ENCODE data around the gene COX5A.
"Not testable (repeated sequence)": the region's sequence is repeated elsewhere in the genome, so short reads cannot be mapped to it uniquely, and the experiment has no call there.

COX5A gene

DNA sequence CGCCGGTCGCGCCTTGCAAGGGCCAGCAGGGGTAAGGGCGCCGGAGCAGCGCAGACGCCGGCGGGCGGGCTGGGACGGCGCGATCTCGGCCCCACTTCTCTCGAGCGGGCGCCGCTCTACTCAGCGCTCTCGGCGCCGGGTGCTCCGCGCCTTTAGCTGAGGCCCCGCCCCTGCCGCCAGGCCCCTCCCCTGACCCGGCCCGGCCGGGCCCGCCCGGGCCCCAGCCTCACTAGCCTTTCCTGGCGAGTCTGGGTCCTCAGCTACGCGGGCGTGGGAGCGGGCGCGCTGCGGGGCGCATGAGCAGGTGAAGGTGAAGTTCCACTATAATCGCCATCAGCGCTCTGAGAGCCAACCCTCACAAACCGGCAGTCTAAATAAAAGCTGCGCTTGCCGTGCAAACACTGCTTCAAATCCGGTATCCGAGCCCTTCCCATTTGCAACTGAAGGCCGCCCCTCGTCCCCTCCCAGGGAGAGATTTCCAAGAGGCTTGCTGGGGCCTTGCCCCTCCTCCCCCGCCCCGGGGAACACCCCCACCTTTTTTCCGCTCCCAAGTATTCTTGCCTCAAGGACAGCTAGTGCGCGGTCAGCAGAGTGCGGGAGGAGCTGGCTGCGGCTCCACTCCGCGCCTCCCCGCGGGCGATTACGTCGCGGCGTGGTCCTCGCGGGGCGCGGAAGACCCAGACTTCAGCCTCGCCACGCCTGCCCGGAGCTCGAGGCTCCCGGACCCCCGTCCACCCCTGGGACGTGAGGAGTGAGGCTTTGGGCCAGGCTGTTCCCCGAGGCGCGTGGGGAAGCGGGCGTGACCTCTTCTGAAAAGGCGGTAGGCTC lies 19.0 kb upstream of the COX5A start, which contains the start of gene RPP25:
RPP25 (minus strand) TSS at position 125 of the 828 bp plus-strand sequence. CDS start 189 bp downstream, outside the sequence.
- Histone ChIP-seq H3K36me3 (ENCODE audit: control insufficient read depth in 2 of 2, insufficient read depth in 2 of 2, low read length in 2 of 2) (no peaks in the 10 kb centered on the region), H3K9ac (ENCODE audit: low read depth in 1 of 2, low read length in 2 of 2) (peak within 1 kb of the TSS; percentile 82 to 90), H3K27me3 (ENCODE audit: control insufficient read depth in 2 of 2, insufficient read depth in 2 of 2, low read length in 2 of 2) (peaks cover 0 to 3% of the 10 kb centered on the region in 2 donors), H3K9me3 (ENCODE audit: control insufficient read depth in 2 of 2, low read length in 2 of 2) (no peaks in the 10 kb centered on the region), H3K27ac (ENCODE audit: low read depth in 2 of 2, low read length in 2 of 2) (peak within 1 kb of the TSS; percentile 90 to 91), H3K4me3 (ENCODE audit: low read length in 2 of 2) (peak within 1 kb of the TSS; percentile 85 to 92), H3K4me1 (ENCODE audit: control insufficient read depth in 2 of 2, insufficient read depth in 2 of 2, low read length in 2 of 2) (peaks cover 37 to 49% of the 10 kb centered on the region in 2 donors)

DNA sequence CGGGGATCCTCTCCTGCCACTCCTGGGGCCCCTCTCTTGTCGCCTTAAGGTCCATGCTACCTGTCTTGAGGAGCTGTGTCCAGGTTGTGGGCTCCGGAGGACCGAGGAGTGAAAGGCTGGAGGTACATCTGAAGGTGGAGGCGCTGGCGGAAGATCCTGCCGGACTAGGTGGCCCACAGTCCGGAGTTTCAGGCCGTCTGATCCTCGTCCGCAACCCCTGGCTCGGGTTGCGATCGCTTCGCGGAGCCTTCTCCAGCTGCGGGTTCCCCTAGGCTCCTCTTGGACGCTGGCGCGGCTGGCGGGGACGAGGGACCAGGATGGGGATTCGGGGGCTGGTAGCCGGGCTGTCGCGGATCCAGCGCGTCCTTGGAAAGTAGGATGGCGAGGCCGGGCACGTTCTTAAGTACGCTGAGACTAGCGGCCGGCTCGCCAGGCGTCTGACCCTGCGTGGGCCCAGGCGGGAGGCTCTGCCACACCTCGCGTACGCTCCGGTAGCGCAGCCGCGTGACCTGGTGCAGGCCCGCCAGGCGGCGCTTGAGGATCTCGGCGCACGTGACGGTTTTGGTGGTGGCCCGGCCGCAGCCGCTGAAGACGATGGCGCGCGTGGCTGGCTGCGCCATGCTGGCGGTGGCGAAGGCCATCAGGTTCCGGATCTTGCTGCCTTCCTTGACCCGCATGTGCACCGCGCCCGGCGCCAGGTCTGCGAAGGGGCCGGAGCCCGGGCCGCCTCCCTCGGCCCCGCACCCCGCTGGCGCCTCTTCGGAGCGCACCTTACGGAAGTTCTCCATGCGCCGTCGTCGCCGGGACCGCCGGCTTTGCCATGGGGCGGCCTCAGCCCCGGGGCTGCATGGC lies 18.1 kb upstream of the COX5A start:
- Histone ChIP-seq H3K27ac (ENCODE audit: low read depth in 2 of 2, low read length in 2 of 2) (peak overlapping the region; percentile 90 to 91), H3K9me3 (ENCODE audit: control insufficient read depth in 2 of 2, low read length in 2 of 2) (no peaks in the 10 kb centered on the region), H3K4me3 (ENCODE audit: low read length in 2 of 2) (peak overlapping the region; percentile 85 to 92), H3K36me3 (ENCODE audit: control insufficient read depth in 2 of 2, insufficient read depth in 2 of 2, low read length in 2 of 2) (no peaks in the 10 kb centered on the region), H3K4me1 (ENCODE audit: control insufficient read depth in 2 of 2, insufficient read depth in 2 of 2, low read length in 2 of 2) (peaks cover 37 to 48% of the 10 kb centered on the region in 2 donors), H3K27me3 (ENCODE audit: control insufficient read depth in 2 of 2, insufficient read depth in 2 of 2, low read length in 2 of 2) (peaks cover 0 to 3% of the 10 kb centered on the region in 2 donors), H3K9ac (ENCODE audit: low read depth in 1 of 2, low read length in 2 of 2) (peak overlapping the region; percentile 41 to 82)

GRCh38 chr15:74955017-74955416 lies 17.1 kb upstream of the COX5A start:
- H3K4me3 ChIP-seq (ENCODE audit: low read length in 2 of 2): peak overlapping the region; percentile 17 to 85
- no peak overlapping the region for H3K27ac ChIP-seq (ENCODE audit: low read depth in 2 of 2, low read length in 2 of 2)
- peaks cover 37 to 46% of the 10 kb centered on the region in 2 donors for H3K4me1 ChIP-seq (ENCODE audit: control insufficient read depth in 2 of 2, insufficient read depth in 2 of 2, low read length in 2 of 2)
- H3K9me3 ChIP-seq (ENCODE audit: control insufficient read depth in 2 of 2, low read length in 2 of 2): no peaks in the 10 kb centered on the region
- H3K9ac ChIP-seq (ENCODE audit: low read depth in 1 of 2, low read length in 2 of 2): no peak overlapping the region
- H3K36me3 ChIP-seq (ENCODE audit: control insufficient read depth in 2 of 2, insufficient read depth in 2 of 2, low read length in 2 of 2): no peaks in the 10 kb centered on the region
- H3K27me3 ChIP-seq (ENCODE audit: control insufficient read depth in 2 of 2, insufficient read depth in 2 of 2, low read length in 2 of 2): peaks cover 0 to 3% of the 10 kb centered on the region in 2 donors

- Histone ChIP-seq H3K9ac (ENCODE audit: low read depth in 1 of 2, low read length in 2 of 2) (peak overlapping the region in 1 of 2 donors; percentile 24), H3K27me3 (ENCODE audit: control insufficient read depth in 2 of 2, insufficient read depth in 2 of 2, low read length in 2 of 2) (peaks cover 0 to 3% of the 10 kb centered on the region in 2 donors), H3K36me3 (ENCODE audit: control insufficient read depth in 2 of 2, insufficient read depth in 2 of 2, low read length in 2 of 2) (no peaks in the 10 kb centered on the region), H3K9me3 (ENCODE audit: control insufficient read depth in 2 of 2, low read length in 2 of 2) (no peaks in the 10 kb centered on the region), H3K4me1 (ENCODE audit: control insufficient read depth in 2 of 2, insufficient read depth in 2 of 2, low read length in 2 of 2) (peaks cover 37 to 45% of the 10 kb centered on the region in 2 donors), H3K4me3 (ENCODE audit: low read length in 2 of 2) (peak overlapping the region; percentile 17 to 85), H3K27ac (ENCODE audit: low read depth in 2 of 2, low read length in 2 of 2) (no peak overlapping the region)
These were observed 16.6 kb upstream of the COX5A start for GRCh38 chr15:74954515-74954914.

- Histone ChIP-seq H3K27ac (ENCODE audit: low read depth in 2 of 2, low read length in 2 of 2) (no peak overlapping the region), H3K27me3 (ENCODE audit: control insufficient read depth in 2 of 2, insufficient read depth in 2 of 2, low read length in 2 of 2) (no peaks in the 10 kb centered on the region), H3K9ac (ENCODE audit: low read depth in 1 of 2, low read length in 2 of 2) (no peak overlapping the region), H3K4me3 (ENCODE audit: low read length in 2 of 2) (no peak overlapping the region), H3K36me3 (ENCODE audit: control insufficient read depth in 2 of 2, insufficient read depth in 2 of 2, low read length in 2 of 2) (no peaks in the 10 kb centered on the region), H3K4me1 (ENCODE audit: control insufficient read depth in 2 of 2, insufficient read depth in 2 of 2, low read length in 2 of 2) (peaks cover 18 to 20% of the 10 kb centered on the region in 2 donors), H3K9me3 (ENCODE audit: control insufficient read depth in 2 of 2, low read length in 2 of 2) (no peaks in the 10 kb centered on the region)
These were observed 13.1 kb upstream of the COX5A start for GRCh38 chr15:74951006-74951405.

DNA sequence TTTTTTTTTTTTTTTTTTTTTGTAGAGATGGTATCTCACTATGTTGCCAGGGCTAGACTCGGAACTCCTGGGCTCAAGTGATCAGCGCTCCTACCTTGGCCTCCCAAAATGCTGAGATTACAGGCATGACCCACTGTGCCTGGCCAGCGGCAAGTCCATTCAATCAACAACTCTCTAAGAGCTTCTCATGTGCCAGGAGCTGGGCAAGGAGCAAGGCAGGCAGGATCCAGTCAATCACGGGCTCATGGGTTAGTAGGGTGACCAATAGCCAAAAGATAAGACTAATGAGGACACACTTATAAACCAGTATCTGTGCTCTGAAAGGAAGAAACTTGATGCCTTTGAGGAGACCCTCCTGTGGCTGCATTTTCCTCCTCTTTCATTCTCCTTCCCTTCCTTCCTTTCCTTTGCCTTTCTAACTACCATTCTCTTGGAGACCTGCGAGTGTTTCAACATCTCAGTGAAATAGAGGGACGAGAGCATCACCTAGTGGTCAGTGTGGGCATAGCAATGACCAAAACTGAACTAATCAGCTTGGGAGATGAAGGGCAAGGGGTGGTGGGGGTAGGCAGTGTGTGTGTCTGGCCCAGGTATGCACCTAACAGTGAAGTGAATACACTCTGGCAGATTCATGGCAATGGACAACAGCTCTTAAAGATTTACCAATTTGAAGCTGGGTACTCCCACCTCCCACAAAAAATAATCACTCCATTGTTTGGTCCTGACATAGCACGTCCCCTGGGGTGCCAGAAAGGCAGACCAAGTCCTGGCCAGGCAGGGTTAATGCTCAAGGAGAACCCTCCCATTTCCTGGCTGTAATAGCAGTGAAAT lies 12.4 kb upstream of the COX5A start:
- H3K36me3 ChIP-seq (ENCODE audit: control insufficient read depth in 2 of 2, insufficient read depth in 2 of 2, low read length in 2 of 2): no peaks in the 10 kb centered on the region
- no peak overlapping the region for H3K9ac ChIP-seq (ENCODE audit: low read depth in 1 of 2, low read length in 2 of 2)
- no peaks in the 10 kb centered on the region for H3K9me3 ChIP-seq (ENCODE audit: control insufficient read depth in 2 of 2, low read length in 2 of 2)
- no peaks in the 10 kb centered on the region for H3K27me3 ChIP-seq (ENCODE audit: control insufficient read depth in 2 of 2, insufficient read depth in 2 of 2, low read length in 2 of 2)
- no peak overlapping the region for H3K4me3 ChIP-seq (ENCODE audit: low read length in 2 of 2)
- peaks cover 11 to 13% of the 10 kb centered on the region in 2 donors for H3K4me1 ChIP-seq (ENCODE audit: control insufficient read depth in 2 of 2, insufficient read depth in 2 of 2, low read length in 2 of 2)
- H3K27ac ChIP-seq (ENCODE audit: low read depth in 2 of 2, low read length in 2 of 2): no peak overlapping the region

DNA sequence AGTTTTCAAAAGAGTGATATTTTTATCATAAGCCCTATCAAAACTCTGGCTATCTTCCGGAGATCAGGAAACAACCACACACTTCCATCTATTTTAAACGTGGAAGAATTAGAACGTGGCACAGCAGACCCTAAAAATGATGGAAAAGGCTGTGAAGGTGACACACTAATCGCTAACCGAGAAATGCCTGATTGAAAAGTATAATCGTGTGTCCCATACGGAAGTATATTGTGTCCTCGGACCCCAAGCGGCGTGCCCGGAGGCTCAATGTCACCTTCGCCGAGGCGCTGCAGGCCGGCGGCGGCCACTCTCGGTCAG lies 642 bp downstream of the COX5A start:
- Histone ChIP-seq H3K9ac (ENCODE audit: low read depth in 1 of 2, low read length in 2 of 2) (peak overlapping the region; percentile 81 to 96), H3K36me3 (ENCODE audit: control insufficient read depth in 2 of 2, insufficient read depth in 2 of 2, low read length in 2 of 2) (no peaks in the 10 kb centered on the region), H3K9me3 (ENCODE audit: control insufficient read depth in 2 of 2, low read length in 2 of 2) (no peaks in the 10 kb centered on the region), H3K4me3 (ENCODE audit: low read length in 2 of 2) (peak overlapping the region; percentile 78 to 91), H3K27ac (ENCODE audit: low read depth in 2 of 2, low read length in 2 of 2) (peak overlapping the region; percentile 98), H3K4me1 (ENCODE audit: control insufficient read depth in 2 of 2, insufficient read depth in 2 of 2, low read length in 2 of 2) (peaks cover 11 to 24% of the 10 kb centered on the region in 2 donors), H3K27me3 (ENCODE audit: control insufficient read depth in 2 of 2, insufficient read depth in 2 of 2, low read length in 2 of 2) (no peaks in the 10 kb centered on the region)

DNA sequence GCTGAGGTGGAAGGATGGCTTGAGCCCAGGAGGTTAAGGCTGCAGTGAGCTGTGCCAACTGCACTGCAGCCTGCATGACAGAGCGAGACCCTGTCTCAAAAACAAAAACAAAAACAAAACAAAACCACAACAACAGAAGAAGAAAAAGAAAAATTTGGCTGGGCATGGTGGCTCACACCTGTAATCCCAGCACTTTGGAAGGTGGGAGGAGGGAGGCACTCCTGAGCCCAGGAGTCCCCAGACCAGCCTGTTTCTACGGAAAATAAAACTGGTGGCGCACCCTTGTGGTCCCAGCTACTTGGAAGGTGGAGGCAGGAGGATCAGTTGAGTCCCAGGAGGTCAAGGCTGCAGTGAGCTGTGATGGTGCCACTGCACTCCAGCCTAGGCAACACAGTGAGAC lies 2.7 kb downstream of the COX5A start:
- not testable (repeated sequence) for H3K9me3 ChIP-seq (ENCODE audit: control insufficient read depth in 2 of 2, low read length in 2 of 2)
- H3K27ac ChIP-seq (ENCODE audit: low read depth in 2 of 2, low read length in 2 of 2): peak overlapping the region; percentile 56 to 61

GRCh38 chr15:74933573-74933972 lies 4.3 kb downstream of the COX5A start:
- Histone ChIP-seq H3K27me3 (ENCODE audit: control insufficient read depth in 2 of 2, insufficient read depth in 2 of 2, low read length in 2 of 2) (no peaks in the 10 kb centered on the region), H3K9me3 (ENCODE audit: control insufficient read depth in 2 of 2, low read length in 2 of 2) (no peaks in the 10 kb centered on the region), H3K4me3 (ENCODE audit: low read length in 2 of 2) (peak overlapping the region; percentile 23 to 35), H3K36me3 (ENCODE audit: control insufficient read depth in 2 of 2, insufficient read depth in 2 of 2, low read length in 2 of 2) (peaks cover 9 to 17% of the 10 kb centered on the region in 2 donors), H3K9ac (ENCODE audit: low read depth in 1 of 2, low read length in 2 of 2) (peak overlapping the region in 1 of 2 donors; percentile 52), H3K4me1 (ENCODE audit: control insufficient read depth in 2 of 2, insufficient read depth in 2 of 2, low read length in 2 of 2) (peaks cover 12 to 37% of the 10 kb centered on the region in 2 donors), H3K27ac (ENCODE audit: low read depth in 2 of 2, low read length in 2 of 2) (peak overlapping the region; percentile 64 to 84)

More for the DNA sequence above, 2.7 kb downstream of the COX5A start:
- not testable (repeated sequence) for H3K27me3 ChIP-seq (ENCODE audit: control insufficient read depth in 2 of 2, insufficient read depth in 2 of 2, low read length in 2 of 2); H3K36me3 ChIP-seq (ENCODE audit: control insufficient read depth in 2 of 2, insufficient read depth in 2 of 2, low read length in 2 of 2)
- peak overlapping the region in 1 of 2 donors; percentile 54 for H3K9ac ChIP-seq (ENCODE audit: low read depth in 1 of 2, low read length in 2 of 2)
- peak overlapping the region in 1 of 2 donors; percentile 14 for H3K4me3 ChIP-seq (ENCODE audit: low read length in 2 of 2)
- H3K4me1 ChIP-seq (ENCODE audit: control insufficient read depth in 2 of 2, insufficient read depth in 2 of 2, low read length in 2 of 2): peaks cover 16 to 34% of the 10 kb centered on the region in 2 donors

All from mucosa of rectum (tissue), 2 donors.